Measurements from ENCODE around the gene STARD3.

- TF ChIP-seq ZNF384 (IDR thresholded peaks at IDR 0.05) (no peak), PKNOX1 (IDR thresholded peaks at IDR 0.05) (no peak), FOXA1 (IDR thresholded peaks at IDR 0.05) (no peak), SUZ12 (IDR thresholded peaks at IDR 0.05) (no peak)
Observed at GRCh38 chr17:39706383-39706782, 69.4 kb downstream of the STARD3 start.

Data from HEK293T (cell line).